Measurements from ENCODE around the gene EPB41L3. TPM values are rescaled to one million over a fixed set of nuclear protein-coding genes. Genes with fewer than 3 reads are reported as not detected.

EPB41L3 gene
- total and polyA plus RNA-seq, 2 experiments from 2014 or later, result 20.8 to 22.2 TPM

DNA sequence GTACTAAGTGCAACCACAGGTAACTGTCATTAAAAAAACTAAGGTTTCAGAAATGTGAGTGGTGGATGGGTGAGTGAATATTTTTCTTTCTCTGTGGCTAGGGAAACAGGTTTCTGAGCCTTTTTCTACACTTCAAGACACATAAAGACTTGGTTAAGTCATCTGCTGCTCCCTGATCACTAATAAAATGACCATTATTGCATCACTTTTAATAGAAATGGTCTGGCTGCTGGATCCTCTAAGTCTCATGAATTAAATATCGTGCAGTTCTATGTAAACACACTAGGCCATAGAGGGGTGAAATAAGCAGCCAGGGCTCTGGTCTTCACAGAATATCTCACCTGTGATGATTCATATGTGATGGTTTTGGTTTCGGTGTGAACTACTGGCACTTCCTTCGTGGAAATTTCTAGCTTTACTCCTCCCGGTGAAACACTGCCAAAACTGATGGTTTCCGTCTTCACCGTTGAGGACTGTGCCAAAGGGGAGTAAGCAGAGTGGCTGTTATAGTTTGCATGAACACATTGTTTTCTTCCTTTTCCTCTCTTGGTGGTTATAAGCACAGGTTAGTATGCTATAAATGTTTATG, 147.8 kb downstream of the EPB41L3 start:
- no peak overlapping the region for H3K4me2 ChIP-seq (ENCODE audit: unreplicated experiment)
- H3K4me1 ChIP-seq (ENCODE audit: insufficient read depth), result peaks cover 7% of the 10 kb centered on the region; the same call in 1 of the 2 replicates
- H3K4me3 ChIP-seq, result no peak overlapping the region
- 43 to 47% methylated on average over 6 of the region's 6 CpGs for WGBS, 2 experiments (ENCODE audit: low coverage in 1 of 2, low lambda C conversion rate in 2 of 2, missing lambda C conversion rate in 2 of 2)
- TF ChIP-seq EZH2 (IDR thresholded peaks at IDR 0.05; ENCODE audit: insufficient read depth, poor library complexity, severe bottlenecking), result no peak
- TF ChIP-seq EZH2phosphoT487 (IDR thresholded peaks at IDR 0.05; ENCODE audit: insufficient read depth, low read depth), result no peak
- H3K79me2 ChIP-seq (ENCODE audit: insufficient read depth), result no peaks in the 10 kb centered on the region
- H3K36me3 ChIP-seq (ENCODE audit: low read depth), result no peaks in the 10 kb centered on the region
- no peak overlapping the region for H3K9ac ChIP-seq
- H2AFZ ChIP-seq, result no peak overlapping the region
- H3F3A ChIP-seq (ENCODE audit: insufficient read depth), result no peaks in the 10 kb centered on the region; the same call in 1 of the 2 replicates
- H3K9me2 ChIP-seq (ENCODE audit: insufficient read depth), result no peaks in the 10 kb centered on the region
- no peaks in the 10 kb centered on the region for H3K27me3 ChIP-seq (replicated peaks; ENCODE audit: insufficient read depth)
- DNase-seq, result no peak
- no peak overlapping the region for H3K27ac ChIP-seq
- in situ Hi-C loops (cut with MboI), result no loop called here
- H3K9me3 ChIP-seq (ENCODE audit: low read depth), result no peaks in the 10 kb centered on the region
- H4K20me1 ChIP-seq (ENCODE audit: insufficient read depth), result no peaks in the 10 kb centered on the region

DNA sequence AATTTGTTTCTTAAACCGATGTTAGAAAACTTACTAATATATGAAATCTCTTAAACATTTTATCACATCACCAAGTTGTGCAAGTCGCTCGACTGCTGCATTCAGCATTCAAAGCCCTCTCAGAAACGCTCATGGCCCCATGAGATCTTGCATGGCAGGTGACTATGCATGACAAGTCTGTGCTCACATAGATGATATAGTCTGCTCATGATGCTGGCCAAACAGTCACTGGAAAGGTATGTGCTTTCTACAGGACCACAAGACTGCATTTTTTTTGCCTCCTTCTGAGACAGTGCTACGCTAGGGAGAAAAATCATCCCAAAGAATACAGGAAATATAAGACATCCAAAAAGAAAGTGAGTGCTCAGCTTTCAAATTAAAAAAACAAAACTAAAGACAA, 150.0 kb downstream of the EPB41L3 start:
- Histone ChIP-seq H3K4me1 (ENCODE audit: insufficient read depth) (peaks cover 7% of the 10 kb centered on the region; the same call in 1 of the 2 replicates), H3K79me2 (ENCODE audit: insufficient read depth) (no peaks in the 10 kb centered on the region), H3K36me3 (ENCODE audit: low read depth) (no peaks in the 10 kb centered on the region), H3K27ac (no peak overlapping the region), H3K9me3 (ENCODE audit: low read depth) (no peaks in the 10 kb centered on the region), H3F3A (ENCODE audit: insufficient read depth) (no peaks in the 10 kb centered on the region; the same call in 1 of the 2 replicates), H2AFZ (no peak overlapping the region), H3K9me2 (ENCODE audit: insufficient read depth) (no peaks in the 10 kb centered on the region), H3K27me3 (replicated peaks; ENCODE audit: insufficient read depth) (no peaks in the 10 kb centered on the region), H4K20me1 (ENCODE audit: insufficient read depth) (no peaks in the 10 kb centered on the region), H3K4me2 (ENCODE audit: unreplicated experiment) (no peak overlapping the region), H3K4me3 (no peak overlapping the region), H3K9ac (no peak overlapping the region)
- WGBS, 2 experiments (ENCODE audit: low coverage in 1 of 2, low lambda C conversion rate in 2 of 2, missing lambda C conversion rate in 2 of 2), result 14 to 20% methylated on average over 5 of the region's 5 CpGs
- TF ChIP-seq EZH2 (IDR thresholded peaks at IDR 0.05; ENCODE audit: insufficient read depth, poor library complexity, severe bottlenecking) (no peak), EZH2phosphoT487 (IDR thresholded peaks at IDR 0.05; ENCODE audit: insufficient read depth, low read depth) (no peak)
- peak; percentile 73 for DNase-seq
- in situ Hi-C loops (cut with MboI), result no loop called here

DNA sequence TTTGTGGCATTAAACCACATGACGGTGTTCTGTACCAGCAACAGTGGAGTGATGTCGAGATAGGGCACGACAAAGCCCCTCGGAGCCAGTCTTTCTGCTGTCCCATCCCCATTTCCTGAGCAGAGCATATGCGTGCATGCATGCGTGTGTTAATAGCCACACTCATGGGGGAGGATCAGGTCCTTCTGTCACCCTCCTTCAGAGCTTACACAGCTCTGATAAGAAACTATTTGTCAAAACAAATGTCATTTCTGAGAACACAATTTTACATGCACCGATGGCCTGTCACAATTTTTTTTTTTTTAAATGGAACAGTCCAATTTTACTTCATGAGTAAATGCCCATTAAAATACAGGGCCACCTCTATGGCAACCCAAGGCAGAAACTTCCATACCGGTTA, 152.4 kb downstream of the EPB41L3 start:
- Histone ChIP-seq H3K27ac (no peak overlapping the region), H3K4me2 (ENCODE audit: unreplicated experiment) (no peak overlapping the region), H3K9me2 (ENCODE audit: insufficient read depth) (no peaks in the 10 kb centered on the region), H3K9me3 (ENCODE audit: low read depth) (no peaks in the 10 kb centered on the region), H3K4me3 (no peak overlapping the region), H3K4me1 (ENCODE audit: insufficient read depth) (peaks cover 7% of the 10 kb centered on the region; the same call in 1 of the 2 replicates), H3K36me3 (ENCODE audit: low read depth) (no peaks in the 10 kb centered on the region), H3K79me2 (ENCODE audit: insufficient read depth) (no peaks in the 10 kb centered on the region), H2AFZ (no peak overlapping the region), H4K20me1 (ENCODE audit: insufficient read depth) (no peaks in the 10 kb centered on the region), H3K9ac (no peak overlapping the region), H3F3A (ENCODE audit: insufficient read depth) (no peaks in the 10 kb centered on the region; the same call in 1 of the 2 replicates), H3K27me3 (replicated peaks; ENCODE audit: insufficient read depth) (no peaks in the 10 kb centered on the region)
- WGBS, 2 experiments (ENCODE audit: low coverage in 1 of 2, low lambda C conversion rate in 2 of 2, missing lambda C conversion rate in 2 of 2), result 96 to 98% methylated on average over 8 of the region's 8 CpGs
- no peak for TF ChIP-seq EZH2 (IDR thresholded peaks at IDR 0.05; ENCODE audit: insufficient read depth, poor library complexity, severe bottlenecking)
- no peak for TF ChIP-seq EZH2phosphoT487 (IDR thresholded peaks at IDR 0.05; ENCODE audit: insufficient read depth, low read depth)
- in situ Hi-C loops (cut with MboI), result no loop called here
- no peak for DNase-seq

DNA sequence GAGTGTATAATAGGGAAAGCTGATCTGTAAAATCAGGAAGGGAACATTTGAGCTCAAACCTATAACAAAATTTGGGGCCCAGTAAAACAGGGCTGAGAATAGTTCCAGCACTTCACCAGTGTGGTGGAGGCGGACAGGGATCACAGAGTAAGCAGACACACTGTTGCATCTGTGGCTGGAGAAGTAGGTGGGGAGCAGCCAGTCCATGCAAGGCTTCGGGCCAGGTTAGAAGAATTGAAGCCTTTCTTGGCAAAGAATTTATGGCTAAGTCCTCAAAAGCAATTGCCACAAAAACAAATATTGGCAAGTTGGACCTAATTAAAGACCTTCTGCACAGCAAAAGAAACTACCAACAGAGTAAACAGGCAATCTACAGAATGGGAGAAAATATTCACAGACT, 154.4 kb downstream of the EPB41L3 start:
- in situ Hi-C loops (cut with MboI), result no loop called here
- Histone ChIP-seq H3K4me2 (ENCODE audit: unreplicated experiment) (no peak overlapping the region), H3K27ac (no peak overlapping the region), H3K4me3 (no peak overlapping the region), H3K27me3 (replicated peaks; ENCODE audit: insufficient read depth) (no peaks in the 10 kb centered on the region), H3K9ac (no peak overlapping the region), H3K9me2 (ENCODE audit: insufficient read depth) (no peaks in the 10 kb centered on the region), H3F3A (ENCODE audit: insufficient read depth) (no peaks in the 10 kb centered on the region; the same call in 1 of the 2 replicates), H4K20me1 (ENCODE audit: insufficient read depth) (no peaks in the 10 kb centered on the region), H2AFZ (no peak overlapping the region), H3K9me3 (ENCODE audit: low read depth) (no peaks in the 10 kb centered on the region), H3K79me2 (ENCODE audit: insufficient read depth) (no peaks in the 10 kb centered on the region), H3K36me3 (ENCODE audit: low read depth) (no peaks in the 10 kb centered on the region), H3K4me1 (ENCODE audit: insufficient read depth) (peaks cover 7% of the 10 kb centered on the region; the same call in 1 of the 2 replicates)
- WGBS, 2 experiments (ENCODE audit: low coverage in 1 of 2, low lambda C conversion rate in 2 of 2, missing lambda C conversion rate in 2 of 2), result 35 to 47% methylated on average over 2 of the region's 2 CpGs
- DNase-seq, result no peak
- no peak for TF ChIP-seq EZH2 (IDR thresholded peaks at IDR 0.05; ENCODE audit: insufficient read depth, poor library complexity, severe bottlenecking)
- TF ChIP-seq EZH2phosphoT487 (IDR thresholded peaks at IDR 0.05; ENCODE audit: insufficient read depth, low read depth), result no peak

All from GM23248 (cell line).